Liver (tissue), 3 donors: ENCODE data around the gene RIT2.

Experiments
- SP1 ChIP-seq: IDR thresholded peaks from 2 replicates; pipeline ENCODE4 v1.6.1; 2018; ENCODE audit warnings: antibody characterized with exemption, mild to moderate bottlenecking
- TAF1 ChIP-seq: conservative IDR thresholded peaks from 2 replicates; pipeline ENCODE4 v1.6.1; 2016; ENCODE audit warnings: antibody characterized with exemption, mild to moderate bottlenecking
- YY1 ChIP-seq: IDR thresholded peaks from 2 replicates; pipeline ENCODE4 v1.6.1; 2016; ENCODE audit warnings: antibody characterized with exemption, mild to moderate bottlenecking
- TF ChIP-seq, protein P1 (sequence below): fragments of 150-350 bp; IDR thresholded peaks from 2 replicates; pipeline ENCODE4 v1.5.1; 2017; ENCODE audit warnings: improper control_type of control experiment, low read depth, low read length; ENCODE audit not compliant: missing input control
- donor health status: healthy.
- donor health status: healthy.

GRCh38 chr18:43125471-43125870 lies 10.0 kb upstream of the RIT2 start:
- TF ChIP-seq, protein P1, sequence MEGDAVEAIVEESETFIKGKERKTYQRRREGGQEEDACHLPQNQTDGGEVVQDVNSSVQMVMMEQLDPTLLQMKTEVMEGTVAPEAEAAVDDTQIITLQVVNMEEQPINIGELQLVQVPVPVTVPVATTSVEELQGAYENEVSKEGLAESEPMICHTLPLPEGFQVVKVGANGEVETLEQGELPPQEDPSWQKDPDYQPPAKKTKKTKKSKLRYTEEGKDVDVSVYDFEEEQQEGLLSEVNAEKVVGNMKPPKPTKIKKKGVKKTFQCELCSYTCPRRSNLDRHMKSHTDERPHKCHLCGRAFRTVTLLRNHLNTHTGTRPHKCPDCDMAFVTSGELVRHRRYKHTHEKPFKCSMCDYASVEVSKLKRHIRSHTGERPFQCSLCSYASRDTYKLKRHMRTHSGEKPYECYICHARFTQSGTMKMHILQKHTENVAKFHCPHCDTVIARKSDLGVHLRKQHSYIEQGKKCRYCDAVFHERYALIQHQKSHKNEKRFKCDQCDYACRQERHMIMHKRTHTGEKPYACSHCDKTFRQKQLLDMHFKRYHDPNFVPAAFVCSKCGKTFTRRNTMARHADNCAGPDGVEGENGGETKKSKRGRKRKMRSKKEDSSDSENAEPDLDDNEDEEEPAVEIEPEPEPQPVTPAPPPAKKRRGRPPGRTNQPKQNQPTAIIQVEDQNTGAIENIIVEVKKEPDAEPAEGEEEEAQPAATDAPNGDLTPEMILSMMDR = no peak
- TF ChIP-seq TAF1 (no peak), SP1 (no peak), YY1 (no peak)
